ENCODE results near the gene UBTD1. TPM values are rescaled to one million over a fixed set of nuclear protein-coding genes. Genes with fewer than 3 reads are reported as not detected.

Gene UBTD1
- total RNA-seq, 4 donors from 2014 or later: 2.9 to 16.2 (median 8.9) TPM

DNA sequence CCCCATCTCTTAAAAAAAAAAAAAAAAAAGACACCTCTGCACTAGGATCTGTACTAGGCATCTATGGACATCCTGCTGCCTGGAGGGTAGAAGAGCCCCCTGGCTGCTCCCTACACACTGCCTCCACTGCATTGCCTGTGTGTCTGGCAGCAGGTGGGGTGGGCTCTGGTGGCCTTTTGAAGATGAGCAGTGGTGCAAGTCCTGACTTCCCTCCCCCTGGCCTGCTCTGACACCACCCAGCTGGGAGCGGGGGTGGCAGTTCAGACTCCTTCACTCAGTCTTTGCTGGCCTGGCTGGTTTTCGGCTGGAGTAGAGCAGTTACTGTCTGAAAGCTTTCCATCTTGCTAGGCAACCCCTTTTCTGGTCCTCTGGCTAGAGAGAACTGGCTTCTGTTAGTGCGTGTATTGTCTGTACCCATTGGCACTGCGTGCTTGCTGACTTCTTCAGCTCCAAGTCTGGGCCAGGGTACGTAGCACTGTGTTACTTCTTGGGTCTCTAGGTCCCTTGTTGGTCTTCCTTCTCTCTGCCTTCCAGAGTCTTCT lies 108.4 kb downstream of the UBTD1 start:
- peaks cover 0 to 3% (median under 1%) of the 10 kb centered on the region in 3 donors for H3K4me1 ChIP-seq
- TF ChIP-seq, protein P1, sequence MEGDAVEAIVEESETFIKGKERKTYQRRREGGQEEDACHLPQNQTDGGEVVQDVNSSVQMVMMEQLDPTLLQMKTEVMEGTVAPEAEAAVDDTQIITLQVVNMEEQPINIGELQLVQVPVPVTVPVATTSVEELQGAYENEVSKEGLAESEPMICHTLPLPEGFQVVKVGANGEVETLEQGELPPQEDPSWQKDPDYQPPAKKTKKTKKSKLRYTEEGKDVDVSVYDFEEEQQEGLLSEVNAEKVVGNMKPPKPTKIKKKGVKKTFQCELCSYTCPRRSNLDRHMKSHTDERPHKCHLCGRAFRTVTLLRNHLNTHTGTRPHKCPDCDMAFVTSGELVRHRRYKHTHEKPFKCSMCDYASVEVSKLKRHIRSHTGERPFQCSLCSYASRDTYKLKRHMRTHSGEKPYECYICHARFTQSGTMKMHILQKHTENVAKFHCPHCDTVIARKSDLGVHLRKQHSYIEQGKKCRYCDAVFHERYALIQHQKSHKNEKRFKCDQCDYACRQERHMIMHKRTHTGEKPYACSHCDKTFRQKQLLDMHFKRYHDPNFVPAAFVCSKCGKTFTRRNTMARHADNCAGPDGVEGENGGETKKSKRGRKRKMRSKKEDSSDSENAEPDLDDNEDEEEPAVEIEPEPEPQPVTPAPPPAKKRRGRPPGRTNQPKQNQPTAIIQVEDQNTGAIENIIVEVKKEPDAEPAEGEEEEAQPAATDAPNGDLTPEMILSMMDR (IDR thresholded peaks at IDR 0.05): no peak
- no peak for TF ChIP-seq POLR2AphosphoS5 (IDR thresholded peaks at IDR 0.05)
- no peak for TF ChIP-seq POLR2A (IDR thresholded peaks at IDR 0.05)
- TF ChIP-seq EP300 (IDR thresholded peaks at IDR 0.05): no peak
- H3K36me3 ChIP-seq: no peaks in the 10 kb centered on the region
- H3K4me3 ChIP-seq: no peak overlapping the region
- H3K9me3 ChIP-seq: no peaks in the 10 kb centered on the region
- no peak for ATAC-seq
- H3K27ac ChIP-seq: no peak overlapping the region
- H3K27me3 ChIP-seq: no peaks in the 10 kb centered on the region
- 95% methylated on average over 4 to 5 of the region's 5 CpGs for WGBS, 2 donors (ENCODE audit: low coverage in 1 of 2)

DNA sequence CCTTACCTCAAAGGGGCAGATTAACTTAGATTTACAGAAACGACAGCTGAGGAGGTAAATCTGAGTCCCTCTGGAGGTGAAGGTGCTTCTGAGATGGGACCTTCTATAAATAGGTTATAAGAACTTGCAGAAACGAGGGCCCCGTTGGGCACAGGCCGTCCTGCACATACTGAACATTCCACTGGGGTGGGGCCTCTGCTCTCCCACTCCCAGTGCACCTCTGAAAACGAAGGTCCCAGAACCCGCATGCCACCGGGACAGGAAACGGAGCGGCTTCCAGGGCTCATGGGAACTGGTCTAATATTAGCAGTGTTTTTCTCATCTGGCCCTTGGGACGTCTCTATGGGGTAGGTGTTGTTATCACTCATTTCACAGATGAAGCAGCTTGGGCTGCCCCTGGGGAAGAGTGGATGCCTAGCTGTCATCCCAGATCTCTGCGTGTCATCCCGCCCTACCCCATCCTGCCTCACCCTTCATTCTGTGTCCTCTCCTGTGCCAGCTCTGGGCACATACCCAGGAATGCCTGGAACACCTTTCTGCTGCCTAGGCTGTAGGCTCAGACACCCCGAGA lies 110.4 kb downstream of the UBTD1 start:
- Histone ChIP-seq H3K27ac (peak overlapping the region in 2 of 4 donors; percentile 20 to 50), H3K9me3 (no peaks in the 10 kb centered on the region)
- WGBS, 2 donors (ENCODE audit: low coverage in 1 of 2): 50 to 88% methylated on average over 2 to 8 of the region's 13 CpGs

DNA sequence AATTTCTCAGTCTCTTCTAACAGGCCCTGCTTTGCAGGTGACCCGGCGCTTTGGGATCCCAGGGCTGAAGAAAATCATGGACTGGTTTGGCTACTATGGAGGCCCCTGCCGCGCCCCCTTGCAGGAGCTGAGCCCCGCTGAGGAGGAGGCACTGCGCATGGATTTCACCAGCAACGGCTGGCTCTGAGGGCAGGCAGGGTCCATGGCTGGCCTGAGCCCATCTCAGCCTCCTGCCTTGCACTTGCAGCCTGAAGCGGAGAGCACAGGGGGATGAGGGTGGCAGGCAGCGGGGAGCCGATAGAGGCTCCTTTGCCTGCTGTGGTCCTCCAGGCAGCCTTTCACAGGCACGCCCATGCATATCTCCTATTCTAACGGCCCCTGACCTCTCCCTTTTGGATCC lies 112.7 kb downstream of the UBTD1 start:
- Histone ChIP-seq H3K4me1 (peaks cover 0 to 7% (median 3%) of the 10 kb centered on the region in 3 donors), H3K36me3 (peaks cover 0 to 28% of the 10 kb centered on the region in 2 donors), H3K4me3 (no peak overlapping the region), H3K27ac (no peak overlapping the region), H3K27me3 (no peaks in the 10 kb centered on the region), H3K9me3 (no peaks in the 10 kb centered on the region)
- 100% methylated on average over 4 of the region's 12 CpGs; no CpG with 5 or more reads in 1 of the 2 donors for WGBS, 2 donors (ENCODE audit: low coverage in 1 of 2)
- TF ChIP-seq POLR2A (IDR thresholded peaks at IDR 0.05): no peak
- TF ChIP-seq POLR2AphosphoS5 (IDR thresholded peaks at IDR 0.05): no peak
- ATAC-seq: no peak

More for the DNA sequence above, 110.4 kb downstream of the UBTD1 start:
- Histone ChIP-seq H3K4me3 (no peak overlapping the region), H3K4me1 (peaks cover 0 to 7% (median 3%) of the 10 kb centered on the region in 3 donors), H3K27me3 (no peaks in the 10 kb centered on the region), H3K36me3 (peaks cover 0 to 4% of the 10 kb centered on the region in 2 donors)
- peak; percentile 12 for ATAC-seq
- no peak for TF ChIP-seq POLR2A (IDR thresholded peaks at IDR 0.05)
- TF ChIP-seq, protein P1 (IDR thresholded peaks at IDR 0.05): no peak
- no peak for TF ChIP-seq POLR2AphosphoS5 (IDR thresholded peaks at IDR 0.05)
- TF ChIP-seq EP300 (IDR thresholded peaks at IDR 0.05): no peak

DNA sequence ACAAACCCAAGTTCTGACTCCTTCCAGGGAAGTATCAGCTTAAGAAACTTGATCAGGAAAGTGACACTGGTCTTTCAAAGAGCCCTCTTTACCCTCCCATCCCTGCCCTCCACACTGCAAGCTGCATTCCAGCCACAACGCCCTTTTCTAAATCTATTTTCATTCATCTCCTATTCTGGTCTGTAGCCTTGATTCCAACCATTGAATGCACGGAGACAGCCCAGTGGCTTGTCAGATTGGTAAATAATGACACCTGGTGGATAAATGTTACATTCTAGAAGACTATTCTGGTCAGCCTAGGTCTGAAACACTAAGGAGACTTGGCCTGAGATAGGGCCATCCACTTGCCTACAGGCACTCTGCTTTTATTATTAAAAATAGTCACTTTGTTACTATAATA lies 113.7 kb downstream of the UBTD1 start:
- TF ChIP-seq, protein P1 (IDR thresholded peaks at IDR 0.05): peak; percentile 38 to 77 (median 66)
- TF ChIP-seq POLR2AphosphoS5 (IDR thresholded peaks at IDR 0.05) (no peak), POLR2A (IDR thresholded peaks at IDR 0.05) (no peak), EP300 (IDR thresholded peaks at IDR 0.05) (no peak)

DNA sequence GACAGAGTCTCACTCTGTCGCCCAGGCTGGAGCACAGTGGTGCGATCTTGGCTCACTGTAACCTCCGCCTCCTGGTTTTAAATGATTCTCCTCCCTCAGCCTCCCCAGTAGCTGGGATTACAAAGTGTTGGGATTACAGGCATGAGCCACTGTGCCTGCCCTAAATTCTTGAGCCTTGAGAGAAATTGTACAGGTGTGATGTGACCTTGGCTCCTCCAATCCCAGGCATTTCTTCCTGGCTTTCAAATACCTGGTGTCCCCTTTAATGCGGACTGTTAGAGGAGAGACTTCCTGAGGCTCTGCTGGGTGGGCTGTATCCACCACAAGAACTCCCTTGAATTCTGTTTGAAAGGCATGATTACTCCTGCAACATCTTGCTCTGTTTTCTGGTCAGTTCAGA lies 119.6 kb downstream of the UBTD1 start:
- Histone ChIP-seq H3K9me3 (no peaks in the 10 kb centered on the region), H3K27ac (no peak overlapping the region), H3K36me3 (peaks cover 0 to 38% of the 10 kb centered on the region in 2 donors), H3K4me1 (no peaks in the 10 kb centered on the region), H3K27me3 (no peaks in the 10 kb centered on the region), H3K4me3 (no peak overlapping the region)
- no peak for TF ChIP-seq POLR2A (IDR thresholded peaks at IDR 0.05)
- TF ChIP-seq EP300 (IDR thresholded peaks at IDR 0.05): no peak
- TF ChIP-seq, protein P1 (IDR thresholded peaks at IDR 0.05): no peak
- no peak for TF ChIP-seq POLR2AphosphoS5 (IDR thresholded peaks at IDR 0.05)
- 93% methylated on average over 4 of the region's 4 CpGs; no CpG with 5 or more reads in 1 of the 2 donors for WGBS, 2 donors (ENCODE audit: low coverage in 1 of 2)
- ATAC-seq: no peak

More for the DNA sequence above, 113.7 kb downstream of the UBTD1 start:
- no peaks in the 10 kb centered on the region for H3K27me3 ChIP-seq
- no peak overlapping the region for H3K4me3 ChIP-seq
- H3K27ac ChIP-seq: peak overlapping the region in 2 of 4 donors; percentile 24 to 27
- peaks cover 0 to 7% (median 3%) of the 10 kb centered on the region in 3 donors for H3K4me1 ChIP-seq
- H3K9me3 ChIP-seq: no peaks in the 10 kb centered on the region
- H3K36me3 ChIP-seq: peaks cover 0 to 30% of the 10 kb centered on the region in 2 donors
- 0 to 12% methylated on average over 2 of the region's 2 CpGs for WGBS, 2 donors (ENCODE audit: low coverage in 1 of 2)
- ATAC-seq: peak; percentile 92
